Stimulated activated naive CD4-positive, alpha-beta T cell (primary cell): Measurements from ENCODE around the gene LEO1.

Source experiments
- DNase-seq, 6 experiments: peaks; one replicate each; lab custom pipeline; 2025; lab: John Stamatoyannopoulos, UW

Gene LEO1

DNA sequence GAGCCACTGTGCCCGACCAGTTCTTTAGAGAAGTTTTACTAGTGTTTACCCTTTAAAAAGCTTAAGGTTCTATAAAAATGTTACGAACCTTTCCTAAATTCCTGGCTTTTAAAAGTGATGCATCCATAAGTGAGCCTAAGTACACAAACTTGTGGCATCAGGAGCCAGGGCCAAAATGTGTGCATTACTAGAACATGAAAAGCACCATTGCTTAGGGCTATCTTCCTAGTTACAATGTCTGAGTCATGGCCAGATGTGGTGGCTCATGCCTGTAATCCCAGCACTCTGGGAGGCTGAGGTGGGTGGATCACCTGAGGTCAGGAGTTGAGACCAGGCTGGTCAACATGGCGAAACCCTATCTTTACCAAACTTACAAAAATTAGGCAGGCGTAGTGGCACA, 39.9 kb downstream of the LEO1 start:
- no peak for DNase-seq

- DNase-seq = no peak
Measured at GRCh38 chr15:51931016-51931415, 40.6 kb downstream of the LEO1 start.

DNA sequence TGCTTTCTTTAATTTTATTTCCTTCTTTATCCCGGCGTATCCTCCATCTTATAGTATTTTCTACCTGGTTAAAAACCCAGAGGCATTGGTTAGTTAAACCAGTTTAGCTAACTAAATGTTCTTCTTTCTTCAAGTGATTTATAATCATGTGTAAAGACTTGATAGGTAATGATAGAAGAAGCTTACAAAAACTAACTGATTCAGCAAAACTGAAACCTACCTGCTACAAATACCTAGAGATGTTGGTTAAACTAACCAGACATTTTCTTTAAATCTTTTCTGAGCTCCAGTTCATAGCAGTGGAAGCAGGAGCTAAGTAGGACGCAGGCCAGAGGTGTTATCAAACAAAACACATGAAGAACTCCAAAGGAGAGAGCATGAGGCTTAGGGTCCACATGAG, 44.8 kb downstream of the LEO1 start:
- no peak for DNase-seq

GRCh38 chr15:51924156-51925068, 47.2 kb downstream of the LEO1 start:
- no peak for DNase-seq

DNA sequence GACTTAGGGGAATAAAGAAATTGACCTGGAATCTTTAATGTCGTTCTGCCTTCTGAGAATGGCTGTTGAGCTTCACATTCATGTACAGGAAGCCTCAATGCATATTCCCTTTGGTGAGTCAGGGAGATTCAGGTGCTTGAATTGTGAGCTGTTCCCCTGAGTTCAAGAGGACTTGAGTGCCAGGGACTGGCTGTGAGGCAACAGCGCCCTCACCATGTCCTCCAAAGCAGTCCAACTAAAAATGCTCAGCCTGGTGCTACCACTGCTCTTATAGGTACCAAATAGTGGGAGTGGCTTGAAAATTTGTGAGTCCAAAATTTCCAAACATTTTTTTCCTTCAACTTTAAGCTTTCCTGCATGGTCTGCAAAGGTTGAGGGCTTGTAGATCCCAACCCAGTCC, 54.1 kb downstream of the LEO1 start:
- no peak for DNase-seq

DNA sequence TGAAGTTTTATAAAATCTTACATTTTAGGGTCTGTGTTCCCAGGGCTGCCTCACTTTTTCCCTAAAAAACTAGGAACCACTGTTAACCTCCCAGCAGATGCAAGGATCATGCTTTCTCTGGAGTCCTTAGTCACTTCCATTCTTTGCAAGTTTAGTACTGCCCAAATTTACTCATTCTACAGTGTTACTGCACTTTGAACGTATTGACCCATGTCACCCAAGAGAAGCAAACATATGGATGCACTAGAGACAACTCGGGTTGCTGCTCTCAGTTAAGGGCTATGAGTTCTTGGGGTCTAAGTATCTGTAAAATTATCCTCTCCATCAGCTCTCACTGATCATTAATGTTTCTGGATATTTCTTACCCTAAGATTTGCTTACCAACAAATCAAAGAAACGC, 59.0 kb downstream of the LEO1 start:
- DNase-seq = no peak

DNA sequence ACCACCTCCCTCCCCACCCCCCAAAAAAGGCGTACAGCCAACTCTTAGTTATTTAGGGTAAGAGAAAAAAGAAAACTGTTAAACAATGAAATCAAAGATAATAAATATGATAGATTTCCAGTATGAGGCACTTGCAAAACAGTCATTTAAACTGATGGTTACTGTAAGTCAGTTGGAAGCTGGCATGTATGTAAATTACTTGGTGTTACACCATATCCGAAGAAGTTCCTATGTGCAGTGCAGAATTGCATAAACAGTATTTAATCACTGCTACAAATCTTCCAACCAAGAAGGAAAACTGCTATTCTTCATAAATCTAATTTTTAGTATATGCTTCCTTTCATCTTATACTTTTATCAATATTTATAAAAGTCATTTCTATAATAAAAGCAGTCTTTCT, 62.0 kb downstream of the LEO1 start:
- DNase-seq = no peak

GRCh38 chr15:51908316-51908715, 63.3 kb downstream of the LEO1 start:
- no peak for DNase-seq

- DNase-seq = no peak
Measured at GRCh38 chr15:51907136-51907862, 64.3 kb downstream of the LEO1 start.

DNA sequence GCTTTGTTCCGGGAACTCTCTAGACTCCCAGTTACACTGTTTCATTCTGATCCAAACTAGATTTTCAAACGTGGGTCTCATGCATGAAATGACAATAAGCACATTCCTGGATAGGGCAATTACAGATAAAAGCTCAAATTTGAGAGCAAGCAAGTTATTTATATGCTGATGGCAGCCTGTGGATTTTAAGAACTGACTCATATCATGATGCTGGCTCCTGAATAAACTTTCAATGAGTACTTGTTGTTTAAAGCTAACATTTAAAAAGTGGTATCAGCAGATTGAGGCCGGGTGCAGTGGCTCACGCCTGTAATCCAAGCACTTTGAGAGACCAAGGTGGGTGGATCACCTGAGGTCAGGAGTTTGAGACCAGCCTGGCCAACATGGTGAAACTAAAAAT, 66.6 kb downstream of the LEO1 start:
- no peak for DNase-seq

DNA sequence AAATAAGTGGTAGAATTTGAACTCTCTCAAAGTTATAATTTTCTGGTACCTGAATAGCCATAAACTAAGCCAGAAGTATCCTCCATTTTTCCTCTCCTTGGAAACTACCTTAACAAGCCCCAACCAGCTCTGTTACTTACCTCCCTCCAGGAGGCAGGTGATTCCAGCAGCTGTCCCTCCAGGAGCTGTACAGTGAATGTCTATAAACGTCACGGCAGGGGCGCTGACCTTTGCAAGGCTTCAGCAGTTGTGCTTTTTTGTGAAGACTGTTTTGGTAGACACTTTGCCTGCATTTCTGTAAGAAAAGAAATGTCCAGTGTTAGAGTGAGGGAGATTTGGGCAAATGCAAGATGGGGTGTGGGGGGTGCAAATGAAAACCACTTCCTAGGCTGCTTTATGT, 67.2 kb downstream of the LEO1 start:
- no peak for DNase-seq

DNA sequence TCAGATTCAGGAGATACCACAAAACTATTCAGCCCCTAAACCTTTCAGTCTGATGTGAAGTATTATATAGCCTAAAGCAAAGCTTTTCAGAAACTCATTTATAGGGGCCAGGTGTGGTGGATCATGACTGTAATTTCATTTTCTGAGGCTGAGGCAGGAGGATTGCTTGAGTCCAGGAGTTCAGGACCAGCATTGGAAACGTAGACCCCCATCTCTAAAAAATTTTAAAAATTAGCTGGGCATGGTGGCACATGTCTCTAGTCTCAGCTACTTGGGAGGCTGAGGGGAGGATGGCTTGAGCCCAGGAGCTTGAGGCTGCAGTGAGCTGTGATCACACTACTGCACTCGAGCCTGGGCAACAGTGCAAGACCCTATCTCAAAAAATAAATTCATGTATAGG, 82.1 kb downstream of the LEO1 start:
- no peak for DNase-seq

DNA sequence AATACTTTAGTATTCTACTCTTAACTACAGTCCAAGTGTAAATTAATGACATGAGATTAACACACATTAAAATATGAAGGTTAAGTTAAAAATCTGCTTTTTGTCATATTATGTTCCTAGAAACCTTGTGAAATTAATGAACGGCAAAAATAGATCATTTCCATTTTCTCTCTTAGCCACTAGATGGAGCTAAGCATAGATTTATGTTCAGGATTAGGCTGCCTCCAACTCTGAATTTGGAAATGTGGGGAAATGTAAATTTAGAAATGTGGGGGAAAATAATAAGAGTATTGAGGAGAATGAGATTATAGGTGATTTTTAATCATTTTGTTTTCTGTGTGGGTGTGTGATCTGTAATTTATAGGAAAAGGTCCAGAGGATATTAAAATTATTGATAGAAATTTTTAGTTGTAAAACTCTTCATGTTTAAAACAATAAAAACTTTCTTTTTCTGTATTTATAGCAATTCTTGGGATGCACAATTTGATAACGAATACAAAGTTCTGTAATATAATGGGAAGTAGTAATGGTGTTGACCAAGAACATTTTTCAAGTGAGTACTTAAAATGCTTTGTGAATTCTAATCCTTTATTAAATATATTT, 82.9 kb downstream of the LEO1 start:
- DNase-seq = peak in 2 of 6 experiments; percentile 18 to 23
